Heart left ventricle (tissue), 16 donors: ENCODE data around the gene NSD2. TPM values are rescaled to one million over a fixed set of nuclear protein-coding genes. Genes with fewer than 3 reads are reported as not detected.

Experiments used
- ATAC-seq, 4 donors: fragments of 200-7000 bp; cut with Tn5 transposase; one replicate each; pipeline ENCODE4 v1.9.1; 2020 to 2022; ENCODE audit warnings: moderate library complexity in 4 of 4, mild to moderate bottlenecking in 3 of 4, moderate number of reproducible peaks in 1 of 4
- DNase-seq, 5 donors: peaks; one replicate each; pipeline ENCODE4 v3.0.0-alpha.2; 2020
- H3K27ac ChIP-seq, 12 donors: fragments of 200-600 bp; sonication (generic) in 4 of 12; one replicate each; pipeline versions ENCODE4 v1.5.0 to v1.8.0; 2016 to 2022; ENCODE audit warnings: mild to moderate bottlenecking in 2 of 12
- H3K27me3 ChIP-seq, 9 donors: fragments of 200-600 bp; sonication (generic) in 2 of 9; one replicate each; pipeline versions ENCODE4 v1.5.1 to v1.8.0; 2016 to 2022; ENCODE audit warnings: mild to moderate bottlenecking in 3 of 9
- H3K36me3 ChIP-seq, 9 donors: fragments of 200-600 bp; sonication (generic) in 2 of 9; one replicate each; pipeline versions ENCODE4 v1.5.0 to v1.8.0; 2018 to 2022; ENCODE audit warnings: mild to moderate bottlenecking in 2 of 9
- H3K4me1 ChIP-seq, 12 donors: fragments of 200-600 bp; sonication (generic) in 4 of 12; one replicate each; pipeline versions ENCODE4 v1.5.0 to v1.8.0; 2016 to 2022; ENCODE audit warnings: mild to moderate bottlenecking in 3 of 12
- H3K4me3 ChIP-seq, 12 donors: fragments of 200-600 bp; sonication (generic) in 4 of 12; one replicate each; pipeline versions ENCODE4 v1.5.0 to v1.8.0; 2017 to 2022; ENCODE audit warnings: mild to moderate bottlenecking in 9 of 12, moderate library complexity in 4 of 12
- H3K9me3 ChIP-seq, 12 donors: fragments of 200-600 bp; sonication (generic) in 4 of 12; one replicate each; pipeline versions ENCODE4 v1.5.0 to v1.8.0; 2016 to 2022; ENCODE audit warnings: mild to moderate bottlenecking in 1 of 12
- POLR2A ChIP-seq, 2 donors: fragments of 450-650 bp; IDR thresholded peaks; one replicate each; pipeline ENCODE4 v1.6.1; 2017; ENCODE audit warnings: antibody characterized with exemption in 2 of 2, mild to moderate bottlenecking in 2 of 2, moderate library complexity in 2 of 2
- WGBS, 4 donors: extraction: QIAGEN DNeasy Blood & Tissue Kit in 2 of 4; methylation state at CpG; one replicate each; pipeline versions ENCODE4 v1.1.5 to v1.1.7; 2013 to 2018; 5-methylcytosine and 5-hydroxymethylcytosine counted together
- intact Hi-C, 10 donors: fragments of 100-400 bp; cut with DNase I; formaldehyde crosslinking; loops; one replicate each; pipeline versions ENCODE4 v1.11.1 to v1.14.2; 2022
- polyA plus RNA-seq, 2 donors: library from polyadenylated mRNA; stranded (reverse); fragments of 200-250 nt; gene quantifications; one replicate each; pipeline ENCODE4 v1.2.3, GENCODE V29; 2013
- total RNA-seq, 9 donors: library from RNA; depleted of rRNA in 2 of 9; stranded (reverse); fragments of >200 nt in 2 of 9; fragmentation: NEBNext Ultra II Directional in 3 of 9; extraction: Animal tissue kit (Norgen Biotek cat#: 25700) in 3 of 9; gene quantifications; one replicate each; pipeline versions ENCODE4 v1.1.0 to v1.2.4, GENCODE V29; 2016 to 2023
- TF ChIP-seq, protein P1 (sequence below), 12 donors: fragments of 200-600 bp; sonication (generic) in 4 of 12; IDR thresholded peaks; one replicate each; pipeline versions ENCODE4 v1.5.0 to v1.8.0; 2018 to 2022; ENCODE audit warnings: antibody characterized with exemption in 12 of 12, mild to moderate bottlenecking in 5 of 12
- donor health status: ischemic (EF 13 %, LVEDD 7.1; RV severe dilation, severe dysfunction).
- donor health status: healthy with polysubstance abuse.
- donor health status: DM: no; HTN: yes; CAD: no.
- donor health status: DM: no; HTN: no; CAD: no.
- donor health status: ischemic (EF 25% LVEDD 6.9; RV normal size, moderate dysfunction).
- donor health status: ischemic (EF 25% LVEDD 5.7; RV mildly dilated, moderate dysfunction).
- donor health status: healthy.
- donor health status: DM: yes; HTN: yes; CAD: no.
- donor health status: ischemic (EF 35%, LVEDD 5.7; RV mildly dilated, moderate dysfunction).
- donor health status: nonischemic (EF 11% LVEDD 7.7; RV severe dilation, severe dysfunction).
- donor health status: DM: yes; HTN: yes; CAD: no.
- donor health status: PGD.
- donor health status: ischemic (EF 29% LVEDD 5.4; RV normal size, mild dysfunction).
- donor health status: nonischemic (EF 23%, LVEDD 6.1; RV moderate dilation, normal function).

The NSD2 gene
- total and polyA plus RNA-seq, 11 donors = 11.4 to 63.3 (median 39.0) TPM

DNA sequence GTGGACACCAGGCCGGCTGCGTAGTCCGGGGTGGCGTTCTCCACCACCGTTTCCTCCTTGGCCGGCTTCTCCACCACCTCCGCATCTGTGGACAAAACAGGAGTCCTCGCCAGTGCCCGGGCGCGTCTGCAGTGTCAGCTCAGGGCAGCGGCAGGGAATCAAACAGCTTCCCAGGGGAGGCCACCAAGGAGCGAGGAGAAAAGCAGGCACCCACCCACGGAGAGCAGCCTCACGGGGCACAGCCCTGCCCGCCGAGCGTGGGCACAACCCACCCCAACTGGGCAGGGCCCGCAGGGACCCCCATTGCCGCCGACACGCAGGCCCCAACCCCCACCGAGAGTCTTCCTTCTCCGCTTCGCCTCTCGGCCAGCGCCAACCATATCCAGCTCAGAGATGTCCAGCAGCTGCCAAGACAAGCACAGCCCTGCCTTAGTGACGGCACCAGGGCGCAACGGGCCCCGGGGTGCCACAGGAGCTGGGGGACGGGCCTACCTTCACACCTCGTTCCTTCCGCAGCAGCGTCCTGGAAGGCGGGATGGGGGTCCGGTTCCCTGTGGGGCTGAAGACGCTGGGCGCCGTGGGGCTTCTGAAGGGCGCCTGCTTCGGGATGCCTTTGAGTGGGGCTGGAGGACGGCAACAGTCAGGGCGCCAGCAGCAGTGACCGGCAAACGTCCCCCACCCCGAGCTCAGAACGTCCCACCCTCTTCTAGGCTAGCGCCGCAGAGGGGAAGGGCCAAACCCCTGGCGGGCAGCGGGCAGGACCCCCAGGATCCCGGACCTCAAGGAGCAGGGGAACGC, 114.8 kb downstream of the NSD2 start:
- Histone ChIP-seq H3K36me3 (peaks cover 3 to 100% (median 98%) of the 10 kb centered on the region in 9 donors), H3K4me3 (no peak overlapping the region), H3K27me3 (no peaks in the 10 kb centered on the region), H3K4me1 (peaks cover 0 to 14% (median 7%) of the 10 kb centered on the region in 12 donors), H3K9me3 (no peaks in the 10 kb centered on the region), H3K27ac (no peak overlapping the region)
- intact Hi-C loops = no loop called here
- no peak for DNase-seq
- ATAC-seq = no peak
- 91 to 93% (median 93%) methylated on average over 33 to 54 of the region's 54 CpGs for WGBS, 4 donors
- TF ChIP-seq POLR2A (IDR thresholded peaks at IDR 0.05) = no peak
- TF ChIP-seq, protein P1, sequence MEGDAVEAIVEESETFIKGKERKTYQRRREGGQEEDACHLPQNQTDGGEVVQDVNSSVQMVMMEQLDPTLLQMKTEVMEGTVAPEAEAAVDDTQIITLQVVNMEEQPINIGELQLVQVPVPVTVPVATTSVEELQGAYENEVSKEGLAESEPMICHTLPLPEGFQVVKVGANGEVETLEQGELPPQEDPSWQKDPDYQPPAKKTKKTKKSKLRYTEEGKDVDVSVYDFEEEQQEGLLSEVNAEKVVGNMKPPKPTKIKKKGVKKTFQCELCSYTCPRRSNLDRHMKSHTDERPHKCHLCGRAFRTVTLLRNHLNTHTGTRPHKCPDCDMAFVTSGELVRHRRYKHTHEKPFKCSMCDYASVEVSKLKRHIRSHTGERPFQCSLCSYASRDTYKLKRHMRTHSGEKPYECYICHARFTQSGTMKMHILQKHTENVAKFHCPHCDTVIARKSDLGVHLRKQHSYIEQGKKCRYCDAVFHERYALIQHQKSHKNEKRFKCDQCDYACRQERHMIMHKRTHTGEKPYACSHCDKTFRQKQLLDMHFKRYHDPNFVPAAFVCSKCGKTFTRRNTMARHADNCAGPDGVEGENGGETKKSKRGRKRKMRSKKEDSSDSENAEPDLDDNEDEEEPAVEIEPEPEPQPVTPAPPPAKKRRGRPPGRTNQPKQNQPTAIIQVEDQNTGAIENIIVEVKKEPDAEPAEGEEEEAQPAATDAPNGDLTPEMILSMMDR (IDR thresholded peaks at IDR 0.05) = no peak

DNA sequence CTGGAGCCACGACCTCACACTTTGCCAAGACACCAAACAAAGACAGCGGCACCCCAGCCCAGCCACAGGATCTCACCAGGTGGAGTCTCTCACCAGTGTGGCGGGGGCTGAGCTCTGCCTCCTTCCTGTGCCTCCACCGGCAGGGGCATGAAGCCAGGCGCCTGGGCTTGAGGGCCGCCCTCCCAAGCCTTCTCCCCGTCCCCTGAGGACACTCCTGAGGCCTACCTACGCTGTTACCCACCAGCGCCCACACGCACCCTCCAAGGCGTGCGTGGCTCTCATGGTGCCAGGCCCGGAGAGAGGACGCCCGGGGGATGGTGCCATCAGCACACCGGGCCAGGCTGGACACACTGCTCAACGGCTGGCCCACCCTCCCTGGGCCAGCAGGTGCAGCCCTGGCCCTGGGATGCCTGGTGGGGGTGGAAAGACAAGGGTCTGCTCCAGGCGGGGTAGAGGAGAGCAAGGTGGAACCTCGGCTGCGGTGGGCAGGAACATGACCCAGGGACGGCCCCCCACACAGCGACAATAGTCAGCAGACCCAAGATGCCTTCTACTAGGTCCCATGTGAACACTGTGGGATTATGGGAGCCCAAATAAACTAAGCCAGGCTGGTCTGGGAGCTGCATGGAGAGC, 115.5 kb downstream of the NSD2 start:
- H3K9me3 ChIP-seq = no peaks in the 10 kb centered on the region
- H3K36me3 ChIP-seq = peaks cover 3 to 99% (median 96%) of the 10 kb centered on the region in 9 donors
- DNase-seq (no peak), ATAC-seq (no peak)
- H3K4me3 ChIP-seq = no peak overlapping the region
- intact Hi-C loops = no loop called here
- H3K27me3 ChIP-seq = no peaks in the 10 kb centered on the region
- H3K27ac ChIP-seq = no peak overlapping the region
- WGBS, 4 donors = 90 to 95% (median 91%) methylated on average over 6 to 22 of the region's 22 CpGs
- H3K4me1 ChIP-seq = peaks cover 0 to 14% (median 7%) of the 10 kb centered on the region in 12 donors
- TF ChIP-seq, protein P1 (IDR thresholded peaks at IDR 0.05) = no peak
- TF ChIP-seq POLR2A (IDR thresholded peaks at IDR 0.05) = no peak

GRCh38 chr4:1987296-1987695, 116.1 kb downstream of the NSD2 start:
- ATAC-seq (no peak), DNase-seq (no peak)
- Histone ChIP-seq H3K36me3 (peaks cover 3 to 95% (median 91%) of the 10 kb centered on the region in 9 donors), H3K4me3 (no peak overlapping the region), H3K27me3 (no peaks in the 10 kb centered on the region), H3K9me3 (no peaks in the 10 kb centered on the region), H3K4me1 (peaks cover 0 to 14% (median 7%) of the 10 kb centered on the region in 12 donors), H3K27ac (no peak overlapping the region)
- 88 to 96% (median 93%) methylated on average over 5 to 19 of the region's 19 CpGs for WGBS, 4 donors
- TF ChIP-seq POLR2A (IDR thresholded peaks at IDR 0.05) = no peak
- TF ChIP-seq, protein P1 (IDR thresholded peaks at IDR 0.05) = no peak
- intact Hi-C loops = no loop called here

DNA sequence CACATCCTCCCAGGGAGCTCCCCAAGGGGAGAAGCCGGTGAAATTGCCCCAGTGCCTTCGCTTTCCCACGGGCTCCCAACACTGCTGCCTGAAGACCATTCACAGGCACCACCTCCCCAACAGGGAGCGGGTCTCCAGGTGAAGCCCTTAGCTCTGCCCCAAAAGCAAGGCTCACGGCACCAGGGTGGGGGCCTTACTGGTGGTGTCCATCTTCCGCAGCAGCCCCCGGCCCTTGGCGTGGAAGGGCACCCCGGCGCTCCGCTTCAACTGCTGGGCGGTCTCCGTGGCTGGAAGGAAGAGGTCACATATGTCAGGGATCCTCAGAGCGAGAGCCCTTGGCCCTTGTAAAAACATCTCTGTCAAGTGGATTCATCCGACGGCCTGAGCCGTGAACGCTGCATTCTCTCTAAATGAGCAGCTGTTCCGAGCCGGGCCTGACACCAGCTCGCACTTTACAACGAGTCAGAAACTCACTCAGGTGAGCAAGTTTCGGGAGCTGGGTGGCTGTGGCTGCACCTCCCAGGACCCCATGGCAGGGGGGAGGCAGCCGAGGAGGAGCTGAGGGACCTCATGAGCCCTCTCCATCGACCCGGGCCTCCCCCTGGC, 116.6 kb downstream of the NSD2 start:
- ATAC-seq = no peak
- H3K36me3 ChIP-seq = peaks cover 3 to 89% (median 86%) of the 10 kb centered on the region in 9 donors
- TF ChIP-seq, protein P1 (IDR thresholded peaks at IDR 0.05) = no peak
- TF ChIP-seq POLR2A (IDR thresholded peaks at IDR 0.05) = no peak
- no peaks in the 10 kb centered on the region for H3K9me3 ChIP-seq
- 92 to 94% (median 93%) methylated on average over 9 to 26 of the region's 26 CpGs for WGBS, 4 donors
- no peak overlapping the region for H3K4me3 ChIP-seq
- no peaks in the 10 kb centered on the region for H3K27me3 ChIP-seq
- intact Hi-C loops = no loop called here
- H3K4me1 ChIP-seq = peaks cover 0 to 14% (median 7%) of the 10 kb centered on the region in 12 donors
- DNase-seq = no peak
- H3K27ac ChIP-seq = no peak overlapping the region
